HL-60 (cell line): Measurements from ENCODE around the gene TMEM237.

Source experiments
- CTCF ChIP-seq: IDR thresholded peaks from one replicate; pipeline ENCODE4 v1.5.1; 2011; ENCODE audit warnings: low read length, control low read depth, inconsistent platforms; ENCODE audit not compliant: insufficient read depth
- GABPA ChIP-seq: IDR thresholded peaks from 2 replicates; pipeline ENCODE4 v1.6.1; 2012; ENCODE audit warnings: low read depth
- POLR2AphosphoS5 ChIP-seq: IDR thresholded peaks from 2 replicates; pipeline ENCODE4 v1.6.1; 2012; ENCODE audit warnings: low read depth

- TF ChIP-seq CTCF (no peak), POLR2AphosphoS5 (no peak), GABPA (no peak)
Measured at GRCh38 chr2:201579536-201579935, 63.8 kb downstream of the TMEM237 start.
